ENCODE data around the gene FCHSD2.
"Not testable (repeated sequence)": the region's sequence is repeated elsewhere in the genome, so short reads cannot be mapped to it uniquely, and the experiment has no call there.

FCHSD2 gene

GRCh38 chr11:73027840-73028239 is 114.3 kb downstream of the FCHSD2 start:
- not testable (repeated sequence) for H3K4me3 ChIP-seq (ENCODE audit: low read length); H3K27me3 ChIP-seq (ENCODE audit: control insufficient read depth, insufficient read depth, low read length); H3K36me3 ChIP-seq (ENCODE audit: control insufficient read depth, insufficient read depth, low read length); H3K4me1 ChIP-seq (ENCODE audit: control insufficient read depth, insufficient read depth, low read length); H3K9ac ChIP-seq (ENCODE audit: low read length); H3K9me3 ChIP-seq (ENCODE audit: control insufficient read depth, low read length)

- Histone ChIP-seq H3K9ac (ENCODE audit: low read length) (no peak overlapping the region), H3K36me3 (ENCODE audit: control insufficient read depth, insufficient read depth, low read length) (no peaks in the 10 kb centered on the region), H3K4me1 (ENCODE audit: control insufficient read depth, insufficient read depth, low read length) (no peaks in the 10 kb centered on the region), H3K4me3 (ENCODE audit: low read length) (no peak overlapping the region), H3K27me3 (ENCODE audit: control insufficient read depth, insufficient read depth, low read length) (no peaks in the 10 kb centered on the region), H3K9me3 (ENCODE audit: control insufficient read depth, low read length) (peaks cover 6% of the 10 kb centered on the region)
Observed at GRCh38 chr11:73024639-73025038, 117.5 kb downstream of the FCHSD2 start.

GRCh38 chr11:73019996-73020395 is 122.1 kb downstream of the FCHSD2 start:
- Histone ChIP-seq H3K36me3 (ENCODE audit: control insufficient read depth, insufficient read depth, low read length) (no peaks in the 10 kb centered on the region), H3K4me3 (ENCODE audit: low read length) (no peak overlapping the region), H3K27me3 (ENCODE audit: control insufficient read depth, insufficient read depth, low read length) (no peaks in the 10 kb centered on the region), H3K9ac (ENCODE audit: low read length) (no peak overlapping the region), H3K4me1 (ENCODE audit: control insufficient read depth, insufficient read depth, low read length) (no peaks in the 10 kb centered on the region), H3K9me3 (ENCODE audit: control insufficient read depth, low read length) (no peaks in the 10 kb centered on the region)

GRCh38 chr11:73019449-73019848 is 122.7 kb downstream of the FCHSD2 start:
- Histone ChIP-seq H3K4me1 (ENCODE audit: control insufficient read depth, insufficient read depth, low read length) (no peaks in the 10 kb centered on the region), H3K36me3 (ENCODE audit: control insufficient read depth, insufficient read depth, low read length) (no peaks in the 10 kb centered on the region), H3K27me3 (ENCODE audit: control insufficient read depth, insufficient read depth, low read length) (no peaks in the 10 kb centered on the region), H3K4me3 (ENCODE audit: low read length) (no peak overlapping the region), H3K9me3 (ENCODE audit: control insufficient read depth, low read length) (no peaks in the 10 kb centered on the region), H3K9ac (ENCODE audit: low read length) (no peak overlapping the region)

- Histone ChIP-seq H3K4me1 (ENCODE audit: control insufficient read depth, insufficient read depth, low read length) (no peaks in the 10 kb centered on the region), H3K9ac (ENCODE audit: low read length) (no peak overlapping the region), H3K27me3 (ENCODE audit: control insufficient read depth, insufficient read depth, low read length) (no peaks in the 10 kb centered on the region), H3K36me3 (ENCODE audit: control insufficient read depth, insufficient read depth, low read length) (no peaks in the 10 kb centered on the region), H3K4me3 (ENCODE audit: low read length) (no peak overlapping the region), H3K9me3 (ENCODE audit: control insufficient read depth, low read length) (no peaks in the 10 kb centered on the region)
Observed at GRCh38 chr11:73018856-73019255, 123.3 kb downstream of the FCHSD2 start.

- Histone ChIP-seq H3K4me1 (ENCODE audit: control insufficient read depth, insufficient read depth, low read length) (no peaks in the 10 kb centered on the region), H3K36me3 (ENCODE audit: control insufficient read depth, insufficient read depth, low read length) (no peaks in the 10 kb centered on the region), H3K9me3 (ENCODE audit: control insufficient read depth, low read length) (no peaks in the 10 kb centered on the region), H3K27me3 (ENCODE audit: control insufficient read depth, insufficient read depth, low read length) (no peaks in the 10 kb centered on the region), H3K9ac (ENCODE audit: low read length) (no peak overlapping the region), H3K4me3 (ENCODE audit: low read length) (no peak overlapping the region)
Observed at GRCh38 chr11:73017024-73017751, 124.9 kb downstream of the FCHSD2 start.

GRCh38 chr11:73013021-73013420 is 129.1 kb downstream of the FCHSD2 start:
- Histone ChIP-seq H3K4me1 (ENCODE audit: control insufficient read depth, insufficient read depth, low read length) (no peaks in the 10 kb centered on the region), H3K4me3 (ENCODE audit: low read length) (no peak overlapping the region), H3K27me3 (ENCODE audit: control insufficient read depth, insufficient read depth, low read length) (no peaks in the 10 kb centered on the region), H3K9ac (ENCODE audit: low read length) (no peak overlapping the region), H3K9me3 (ENCODE audit: control insufficient read depth, low read length) (no peaks in the 10 kb centered on the region), H3K36me3 (ENCODE audit: control insufficient read depth, insufficient read depth, low read length) (no peaks in the 10 kb centered on the region)

GRCh38 chr11:73012121-73012863 is 129.8 kb downstream of the FCHSD2 start:
- Histone ChIP-seq H3K9me3 (ENCODE audit: control insufficient read depth, low read length) (no peaks in the 10 kb centered on the region), H3K9ac (ENCODE audit: low read length) (no peak overlapping the region), H3K27me3 (ENCODE audit: control insufficient read depth, insufficient read depth, low read length) (no peaks in the 10 kb centered on the region), H3K4me1 (ENCODE audit: control insufficient read depth, insufficient read depth, low read length) (no peaks in the 10 kb centered on the region), H3K4me3 (ENCODE audit: low read length) (no peak overlapping the region), H3K36me3 (ENCODE audit: control insufficient read depth, insufficient read depth, low read length) (no peaks in the 10 kb centered on the region)

GRCh38 chr11:73011126-73011817 is 130.8 kb downstream of the FCHSD2 start:
- H3K9me3 ChIP-seq (ENCODE audit: control insufficient read depth, low read length), result no peaks in the 10 kb centered on the region
- no peaks in the 10 kb centered on the region for H3K36me3 ChIP-seq (ENCODE audit: control insufficient read depth, insufficient read depth, low read length)
- no peak overlapping the region for H3K9ac ChIP-seq (ENCODE audit: low read length)
- no peaks in the 10 kb centered on the region for H3K4me1 ChIP-seq (ENCODE audit: control insufficient read depth, insufficient read depth, low read length)
- no peaks in the 10 kb centered on the region for H3K27me3 ChIP-seq (ENCODE audit: control insufficient read depth, insufficient read depth, low read length)
- H3K4me3 ChIP-seq (ENCODE audit: low read length), result no peak overlapping the region

- Histone ChIP-seq H3K36me3 (ENCODE audit: control insufficient read depth, insufficient read depth, low read length) (no peaks in the 10 kb centered on the region), H3K27me3 (ENCODE audit: control insufficient read depth, insufficient read depth, low read length) (no peaks in the 10 kb centered on the region), H3K9me3 (ENCODE audit: control insufficient read depth, low read length) (no peaks in the 10 kb centered on the region), H3K4me1 (ENCODE audit: control insufficient read depth, insufficient read depth, low read length) (no peaks in the 10 kb centered on the region), H3K4me3 (ENCODE audit: low read length) (no peak overlapping the region), H3K9ac (ENCODE audit: low read length) (no peak overlapping the region)
Observed at GRCh38 chr11:73009972-73010371, 132.1 kb downstream of the FCHSD2 start.

- peaks cover 8% of the 10 kb centered on the region for H3K4me1 ChIP-seq (ENCODE audit: control insufficient read depth, insufficient read depth, low read length)
- no peaks in the 10 kb centered on the region for H3K36me3 ChIP-seq (ENCODE audit: control insufficient read depth, insufficient read depth, low read length)
- no peak overlapping the region for H3K4me3 ChIP-seq (ENCODE audit: low read length)
- H3K9me3 ChIP-seq (ENCODE audit: control insufficient read depth, low read length), result no peaks in the 10 kb centered on the region
- no peak overlapping the region for H3K9ac ChIP-seq (ENCODE audit: low read length)
- no peaks in the 10 kb centered on the region for H3K27me3 ChIP-seq (ENCODE audit: control insufficient read depth, insufficient read depth, low read length)
Observed at GRCh38 chr11:73004088-73004487, 138.0 kb downstream of the FCHSD2 start.

- Histone ChIP-seq H3K9me3 (ENCODE audit: control insufficient read depth, low read length) (no peaks in the 10 kb centered on the region), H3K27me3 (ENCODE audit: control insufficient read depth, insufficient read depth, low read length) (no peaks in the 10 kb centered on the region), H3K9ac (ENCODE audit: low read length) (no peak overlapping the region), H3K4me3 (ENCODE audit: low read length) (no peak overlapping the region), H3K36me3 (ENCODE audit: control insufficient read depth, insufficient read depth, low read length) (no peaks in the 10 kb centered on the region), H3K4me1 (ENCODE audit: control insufficient read depth, insufficient read depth, low read length) (peaks cover 8% of the 10 kb centered on the region)
Observed at GRCh38 chr11:73003088-73003487, 139.0 kb downstream of the FCHSD2 start.
